H9 (cell line): ENCODE data around the gene NIN. TPM values are rescaled to one million over a fixed set of nuclear protein-coding genes. Genes with fewer than 3 reads are reported as not detected.
A peak's percentile ranks its signal among the peaks of the same experiment; 100 is the strongest.

Source experiments
- DNase-seq: peaks from one replicate; pipeline ENCODE4 v3.0.0-alpha.2; 2017
- H2AFZ ChIP-seq: one replicate; pipeline ENCODE4 v1.6.1; 2013; ENCODE audit warnings: mild to moderate bottlenecking, low read length, control low read depth, moderate library complexity
- H2AK5ac ChIP-seq: 2 replicates; pipeline ENCODE4 v1.6.1; 2013; ENCODE audit warnings: low read length, control low read depth, mixed read lengths; ENCODE audit not compliant: insufficient read length
- H2BK120ac ChIP-seq: one replicate; pipeline ENCODE4 v1.6.1; 2013; ENCODE audit warnings: low read depth, mild to moderate bottlenecking, low read length, control low read depth, inconsistent platforms; ENCODE audit not compliant: poor library complexity, severe bottlenecking
- H2BK12ac ChIP-seq: 2 replicates; pipeline ENCODE4 v1.6.1; 2013; ENCODE audit warnings: low read length, control low read depth, mixed read lengths, low read depth; ENCODE audit not compliant: insufficient read length
- H2BK15ac ChIP-seq: 2 replicates; pipeline ENCODE4 v1.6.1; 2013; ENCODE audit warnings: low read depth, low read length, control low read depth
- H2BK20ac ChIP-seq: one replicate; pipeline ENCODE4 v1.6.1; 2013; ENCODE audit warnings: low read depth, mild to moderate bottlenecking, low read length, control low read depth, inconsistent platforms; ENCODE audit not compliant: poor library complexity, severe bottlenecking
- H2BK5ac ChIP-seq: 2 replicates; pipeline ENCODE4 v1.6.1; 2013; ENCODE audit warnings: low read length, control low read depth, mixed read lengths; ENCODE audit not compliant: insufficient read length
- H3K14ac ChIP-seq: 2 replicates; pipeline ENCODE4 v1.6.1; 2013; ENCODE audit warnings: low read length, control low read depth; ENCODE audit not compliant: insufficient read depth
- H3K18ac ChIP-seq: 2 replicates; pipeline ENCODE4 v1.6.1; 2013; ENCODE audit warnings: low read depth, mild to moderate bottlenecking, mixed read lengths, low read length, control low read depth; ENCODE audit not compliant: insufficient read length
- H3K23ac ChIP-seq: 2 replicates; pipeline ENCODE4 v1.6.1; 2013; ENCODE audit warnings: low read length, control low read depth, mixed read lengths, low read depth; ENCODE audit not compliant: insufficient read length
- H3K23me2 ChIP-seq: 2 replicates; pipeline ENCODE4 v1.6.1; 2013; ENCODE audit warnings: low read depth, mild to moderate bottlenecking, mixed read lengths, low read length, control low read depth; ENCODE audit not compliant: insufficient read length, poor library complexity, severe bottlenecking
- H3K27ac ChIP-seq: 2 replicates; pipeline ENCODE4 v1.5.1; 2013; ENCODE audit warnings: low read length, control low read depth, mixed read lengths, low read depth; ENCODE audit not compliant: insufficient read length
- H3K27me3 ChIP-seq: 2 replicates; pipeline ENCODE4 v1.6.1; 2013; ENCODE audit warnings: low read length, control low read depth, inconsistent platforms; ENCODE audit not compliant: insufficient read depth
- H3K4ac ChIP-seq: 2 replicates; pipeline ENCODE4 v1.6.1; 2013; ENCODE audit warnings: low read depth, mild to moderate bottlenecking, control low read depth, inconsistent platforms, low read length, moderate library complexity
- H3K4me1 ChIP-seq: 2 replicates; pipeline ENCODE4 v1.6.1; 2013; ENCODE audit warnings: low read length, control low read depth, inconsistent platforms; ENCODE audit not compliant: insufficient read depth
- H3K4me2 ChIP-seq: 2 replicates; pipeline ENCODE4 v1.6.1; 2013; ENCODE audit warnings: low read length, control low read depth, mixed read lengths; ENCODE audit not compliant: insufficient read length, insufficient read depth
- H3K56ac ChIP-seq: 2 replicates; pipeline ENCODE4 v1.6.1; 2013; ENCODE audit warnings: low read depth, mild to moderate bottlenecking, mixed read lengths, low read length, control low read depth; ENCODE audit not compliant: insufficient read length
- H3K79me1 ChIP-seq: 2 replicates; pipeline ENCODE4 v1.6.1; 2013; ENCODE audit warnings: low read depth, mild to moderate bottlenecking, moderate library complexity, low read length, control low read depth, inconsistent platforms; ENCODE audit not compliant: insufficient read depth, poor library complexity, severe bottlenecking
- H3K79me2 ChIP-seq: 2 replicates; pipeline ENCODE4 v1.6.1; 2013; ENCODE audit warnings: low read length, control low read depth, inconsistent platforms; ENCODE audit not compliant: insufficient read depth
- H3K9ac ChIP-seq: 2 replicates; pipeline ENCODE4 v1.6.1; 2013; ENCODE audit warnings: low read length, control low read depth, mixed read lengths; ENCODE audit not compliant: insufficient read length; ENCODE audit errors: extremely low read depth
- H3K9me3 ChIP-seq: one replicate; pipeline ENCODE4 v1.6.1; 2013; ENCODE audit warnings: low read depth, low read length, inconsistent platforms; ENCODE audit not compliant: control insufficient read depth
- H3T11ph ChIP-seq: one replicate; pipeline ENCODE4 v1.6.1; 2013; ENCODE audit warnings: mild to moderate bottlenecking, low read length, control low read depth, inconsistent platforms
- H4K20me1 ChIP-seq: one replicate; pipeline ENCODE4 v1.6.1; 2013; ENCODE audit not compliant: control insufficient read depth, insufficient read length, insufficient read depth
- H4K5ac ChIP-seq: 2 replicates; pipeline ENCODE4 v1.6.1; 2013; ENCODE audit warnings: low read depth, mild to moderate bottlenecking, mixed read lengths, low read length, control low read depth; ENCODE audit not compliant: insufficient read length
- H4K8ac ChIP-seq: replicated peaks from 2 replicates; pipeline ENCODE4 v1.6.1; 2013; ENCODE audit warnings: low read length, control low read depth, mixed read lengths, low read depth; ENCODE audit not compliant: insufficient read length
- H4K91ac ChIP-seq: 2 replicates; pipeline ENCODE4 v1.6.1; 2013; ENCODE audit warnings: low read depth, mild to moderate bottlenecking, moderate library complexity, mixed read lengths, low read length, control low read depth; ENCODE audit not compliant: insufficient read length
- H3K27ac Mint-ChIP-seq, 3 experiments: 2 replicates in 2 of 3; 3 replicates in 1 of 3; pipeline ENCODE4 v1.8.0; 2020 to 2021; ENCODE audit warnings: mixed read lengths in 3 of 3, mild to moderate bottlenecking in 1 of 3, moderate library complexity in 1 of 3
- H3K27me3 Mint-ChIP-seq: 2 replicates; pipeline ENCODE4 v1.8.0; 2021; ENCODE audit warnings: low read depth, mild to moderate bottlenecking, moderate library complexity, mixed read lengths
- H3K36me3 Mint-ChIP-seq, 3 experiments: 2 replicates in 2 of 3; 3 replicates in 1 of 3; pipeline ENCODE4 v1.8.0; 2020 to 2021; ENCODE audit warnings: low read depth in 3 of 3, mixed read lengths in 3 of 3; ENCODE audit not compliant: insufficient read depth in 1 of 3
- H3K4me1 Mint-ChIP-seq, 2 experiments: 2 replicates each; pipeline ENCODE4 v1.8.0; 2020; ENCODE audit warnings: mixed read lengths in 2 of 2
- H3K4me3 Mint-ChIP-seq, 2 experiments: 2 replicates in 1 of 2; 3 replicates in 1 of 2; pipeline ENCODE4 v1.8.0; 2020 to 2021; ENCODE audit warnings: mild to moderate bottlenecking in 2 of 2, mixed read lengths in 2 of 2, moderate library complexity in 1 of 2
- H3K9me3 Mint-ChIP-seq, 2 experiments: 2 replicates in 1 of 2; 3 replicates in 1 of 2; pipeline ENCODE4 v1.8.0; 2020; ENCODE audit warnings: mild to moderate bottlenecking in 2 of 2, mixed read lengths in 2 of 2, moderate library complexity in 1 of 2
- CTCF ChIP-seq: fragments of 200-600 bp; sonication (generic); conservative IDR thresholded peaks from 3 replicates; pipeline ENCODE4 v1.8.0; 2021; ENCODE audit warnings: antibody characterized with exemption, mild to moderate bottlenecking
- WGBS: extraction: QIAGEN DNeasy Blood & Tissue Kit; methylation state at CpG from one replicate; pipeline ENCODE4 v1.1.7; 2013; ENCODE audit warnings: missing lambda C conversion rate, low lambda C conversion rate, mixed read lengths; ENCODE audit not compliant: insufficient read length; ENCODE audit errors: extremely low coverage; 5-methylcytosine and 5-hydroxymethylcytosine counted together
- total RNA-seq: library from RNA; stranded (reverse); gene quantifications from 2 replicates; pipeline ENCODE4 v1.2.1, GENCODE V29; 2021

NIN gene
- total RNA-seq, 1 experiment from 2014 or later: 18.4 TPM

- H2AFZ ChIP-seq: peak overlapping the region; percentile 96
- no CpG with 5 or more reads among the region's 6 CpGs for WGBS
- H4K5ac ChIP-seq: no peak overlapping the region
- H3K23me2 ChIP-seq: no peaks in the 10 kb centered on the region
- no peak overlapping the region for H2BK5ac ChIP-seq
- no peaks in the 10 kb centered on the region for H3K27me3 ChIP-seq
- no peak overlapping the region for H3K27ac ChIP-seq
- Mint-ChIP-seq H3K36me3 (no peaks in the 10 kb centered on the region), H3K4me3 (peak overlapping the region; percentile 11 to 13; a peak in 2 of 5 replicates), H3K27me3 (peaks cover 2% of the 10 kb centered on the region; the same call in 1 of the 2 replicates), H3K4me1 (peaks cover 27 to 29% of the 10 kb centered on the region in 2 experiments), H3K27ac (peak overlapping the region in 2 of 3 experiments; percentile 91 to 92; a peak in 4 of 7 replicates), H3K9me3 (no peaks in the 10 kb centered on the region; a peak in 1 of 5 replicates)
- H3K56ac ChIP-seq: no peak overlapping the region
- no peak overlapping the region for H2BK12ac ChIP-seq
- no peak overlapping the region for H2BK20ac ChIP-seq
- no peak overlapping the region for H3K14ac ChIP-seq
- no peak overlapping the region for H3K18ac ChIP-seq
- DNase-seq: peak; percentile 84
- no peaks in the 10 kb centered on the region for H3K9me3 ChIP-seq
- no peak overlapping the region for H2BK15ac ChIP-seq
- no peak overlapping the region for H2BK120ac ChIP-seq
- no peak overlapping the region for H3K4ac ChIP-seq
- H3K79me1 ChIP-seq: no peaks in the 10 kb centered on the region
- H4K91ac ChIP-seq: no peak overlapping the region
- H3T11ph ChIP-seq: no peak overlapping the region
- no peak overlapping the region for H3K23ac ChIP-seq
- H4K20me1 ChIP-seq: no peaks in the 10 kb centered on the region
- peak; percentile 82 for TF ChIP-seq CTCF
- peak overlapping the region; percentile 3 for H3K4me2 ChIP-seq
- H4K8ac ChIP-seq: no peak overlapping the region
- H3K4me1 ChIP-seq: peaks cover 4% of the 10 kb centered on the region
- no peak overlapping the region for H3K9ac ChIP-seq
- no peak overlapping the region for H2AK5ac ChIP-seq
- H3K79me2 ChIP-seq: no peaks in the 10 kb centered on the region
These were observed 29.6 kb upstream of the NIN start for GRCh38 chr14:50860478-50861086.
